Germinal center (tissue), 1 donor: Measurements from ENCODE around the gene MRTFA.

Experiments used
- DNase-seq: peaks from one replicate; pipeline ENCODE4 v3.0.0; 2012; ENCODE audit warnings: mixed read lengths, low spot score

MRTFA gene

DNA sequence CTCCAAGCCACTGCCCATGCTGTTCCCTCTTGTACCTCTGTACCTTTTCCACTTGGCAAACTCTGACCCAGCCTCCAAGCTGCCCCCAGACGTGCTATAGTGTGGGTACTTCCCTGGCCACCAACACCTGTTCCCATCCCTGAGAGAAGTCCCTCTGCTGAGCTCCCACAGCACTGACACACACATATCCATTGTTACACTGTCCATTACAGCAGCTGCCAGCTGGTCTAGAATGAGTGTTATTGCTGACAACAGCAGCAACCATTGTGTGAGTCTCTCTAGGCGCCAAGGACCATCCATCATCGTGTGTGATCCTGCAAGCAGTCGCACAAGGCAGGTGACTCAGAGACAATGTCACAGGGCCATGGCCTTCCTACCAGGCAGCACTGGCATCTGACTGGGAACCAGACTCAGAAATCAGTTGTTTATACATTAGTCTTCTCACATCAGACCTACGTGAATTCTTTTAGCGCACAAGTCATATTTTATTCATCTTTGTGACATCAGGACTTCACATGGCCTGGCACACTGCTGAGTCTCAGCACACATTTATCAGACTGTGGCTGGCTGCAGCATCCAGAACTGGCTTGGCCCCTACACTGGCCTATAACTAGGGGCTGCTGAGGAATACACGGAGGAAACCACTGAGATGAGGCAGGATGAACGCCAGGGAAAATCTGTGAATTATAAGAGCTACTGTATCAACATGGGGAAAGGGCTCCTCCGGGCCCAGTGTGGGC is 209.8 kb downstream of the MRTFA start:
- no peak for DNase-seq

DNA sequence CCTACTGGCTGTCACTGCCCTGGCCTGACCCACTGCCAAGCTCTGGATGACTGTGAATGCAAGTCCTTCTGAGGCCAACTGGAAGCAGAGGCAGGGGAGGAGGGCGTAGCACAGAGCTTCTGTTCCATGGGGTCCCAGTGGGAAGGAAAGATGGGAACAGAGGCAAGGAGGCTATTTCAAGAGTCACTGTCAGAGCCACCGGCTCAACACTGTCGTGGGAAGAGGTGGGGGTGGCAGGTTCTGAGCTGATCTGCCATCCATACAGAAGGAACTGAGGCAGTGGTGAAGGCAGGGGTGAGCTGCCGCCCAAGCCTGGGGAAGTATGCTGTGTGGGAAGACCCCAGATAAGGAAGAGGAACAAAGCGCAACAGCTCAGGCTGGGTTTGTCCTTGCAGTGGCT is 211.4 kb downstream of the MRTFA start:
- no peak for DNase-seq

GRCh38 chr22:40423882-40424640 is 212.5 kb downstream of the MRTFA start:
- no peak for DNase-seq

- DNase-seq: no peak
Observed at GRCh38 chr22:40423310-40423688, 213.2 kb downstream of the MRTFA start.

DNA sequence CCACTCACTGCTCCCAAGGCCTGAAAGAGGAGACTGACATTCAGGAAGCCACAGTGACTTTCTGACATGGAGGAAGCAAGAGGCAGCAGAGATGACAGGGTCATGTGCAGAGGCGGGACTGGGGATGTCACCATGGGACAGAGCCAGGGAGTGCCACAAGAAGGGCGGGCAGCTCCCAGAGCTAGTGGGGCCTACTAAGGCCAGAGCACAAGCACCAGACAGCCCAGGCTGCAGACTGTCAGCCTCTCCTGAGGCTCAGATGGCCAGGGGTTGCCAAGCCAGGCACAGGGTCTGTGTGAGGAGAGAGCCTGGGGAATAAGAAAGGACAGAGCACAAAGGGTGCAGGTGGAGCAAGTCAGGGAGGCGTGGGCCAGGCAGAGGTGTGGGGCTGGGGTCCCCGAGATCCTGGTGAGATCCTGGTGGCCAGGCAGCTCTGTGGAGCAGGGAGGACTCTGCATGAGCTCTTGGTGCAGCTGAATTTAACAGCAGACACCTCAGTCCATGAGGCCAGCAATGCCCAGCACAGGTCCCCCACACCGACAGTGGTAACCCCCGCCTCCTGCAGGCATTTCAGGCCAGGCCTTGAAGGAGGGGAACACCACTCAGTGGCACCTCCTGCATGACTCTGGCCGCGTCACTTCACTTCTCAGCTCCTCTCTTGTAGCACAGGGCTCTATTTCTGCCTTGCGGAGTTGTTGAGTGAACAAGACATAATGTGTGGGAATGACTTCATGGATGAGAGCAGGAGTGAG is 213.8 kb downstream of the MRTFA start:
- no peak for DNase-seq

GRCh38 chr22:40421941-40422340 is 214.6 kb downstream of the MRTFA start:
- no peak for DNase-seq

DNA sequence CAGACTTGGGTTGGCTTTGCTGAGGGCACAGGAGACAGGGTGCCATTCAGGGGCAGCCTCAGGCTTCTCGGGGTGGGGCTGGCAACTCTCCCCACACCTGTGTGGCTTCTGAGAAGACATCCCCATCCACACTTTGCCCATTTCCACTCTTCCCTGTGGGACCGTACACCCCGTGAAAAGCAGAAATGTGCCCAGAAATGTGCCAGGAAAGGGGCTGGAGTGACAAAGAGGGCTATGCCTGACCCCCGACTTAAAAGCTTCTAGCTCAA is 215.5 kb downstream of the MRTFA start:
- DNase-seq: no peak

DNA sequence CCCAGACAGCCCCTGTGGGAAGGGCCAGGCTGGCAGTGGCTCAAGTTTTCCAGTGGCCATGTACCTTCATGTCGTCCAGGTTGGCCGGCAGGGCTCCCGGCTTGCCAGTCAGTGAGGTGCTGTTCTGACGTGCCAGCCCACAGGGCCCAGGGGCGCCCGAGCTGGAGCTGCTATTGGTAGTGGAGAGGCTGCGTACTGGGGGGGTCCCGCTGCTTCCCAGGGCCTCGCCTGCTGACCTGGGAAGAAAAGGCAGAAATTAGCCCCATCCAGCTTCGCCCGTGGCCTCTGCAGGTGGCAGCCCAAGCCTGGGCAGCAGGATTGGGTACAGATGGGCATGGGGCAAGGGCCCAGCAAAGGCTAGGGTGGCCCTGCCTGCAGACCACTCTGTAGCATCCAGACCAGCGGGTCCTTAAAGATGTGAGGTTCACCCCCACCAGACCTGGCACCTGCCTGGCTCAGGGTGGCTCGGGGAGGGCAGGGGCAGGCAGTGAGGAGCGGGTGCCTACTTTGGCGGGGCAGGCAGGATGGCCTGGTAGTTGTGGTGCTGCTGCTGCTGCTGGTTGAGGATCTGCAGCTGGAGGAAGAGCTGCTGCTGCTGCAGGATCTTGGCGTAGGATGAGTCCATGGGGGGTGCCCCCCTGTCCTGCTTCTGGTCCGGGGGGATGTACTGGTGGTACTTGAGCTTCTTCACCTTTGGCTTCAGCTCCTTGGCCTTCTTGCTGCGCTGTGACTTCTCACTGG is 216.0 kb downstream of the MRTFA start:
- no peak for DNase-seq

DNA sequence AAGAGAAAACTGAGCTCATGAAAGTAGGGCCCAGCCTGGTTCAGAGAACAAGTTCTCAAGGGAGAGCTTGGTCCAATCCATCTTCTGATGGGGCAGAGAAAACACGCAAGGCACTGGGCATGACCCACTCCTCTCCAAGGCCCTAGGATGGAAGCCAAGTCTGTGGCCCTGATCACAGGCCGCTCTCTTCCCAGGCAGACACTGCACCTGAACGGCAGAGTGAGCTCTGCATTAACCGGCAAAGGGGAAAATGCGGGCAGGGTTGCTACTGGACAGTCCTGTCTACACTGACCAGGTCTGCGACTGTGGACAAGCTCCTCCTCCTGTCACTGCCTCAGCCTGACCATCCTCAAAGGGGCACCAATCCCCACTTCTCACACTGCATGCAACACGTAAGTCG is 216.8 kb downstream of the MRTFA start:
- DNase-seq: no peak

GRCh38 chr22:40418366-40419201 is 217.9 kb downstream of the MRTFA start:
- peak; percentile 80 for DNase-seq

GRCh38 chr22:40417881-40418280 is 218.6 kb downstream of the MRTFA start:
- no peak for DNase-seq

GRCh38 chr22:40417041-40417440 is 219.5 kb downstream of the MRTFA start:
- DNase-seq: no peak

DNA sequence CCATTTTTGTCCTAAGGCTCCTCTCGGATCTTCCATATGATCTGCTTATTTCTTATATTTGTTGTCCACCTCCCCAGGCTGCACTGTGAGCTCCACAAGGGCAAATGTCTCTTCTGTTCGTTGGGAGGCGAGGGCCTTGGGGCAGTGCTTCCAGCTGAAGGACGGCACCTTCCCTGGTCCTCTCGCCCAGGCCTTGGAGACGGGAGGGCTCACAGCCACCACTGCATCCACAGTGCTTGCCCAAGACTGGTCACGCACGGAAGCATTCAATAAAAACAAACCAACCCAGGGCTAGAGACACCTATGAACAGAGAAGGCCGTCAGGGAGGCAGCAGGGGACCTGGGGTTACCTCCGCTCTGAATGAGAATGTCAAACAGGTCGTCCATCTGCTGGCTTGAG is 219.9 kb downstream of the MRTFA start:
- DNase-seq: no peak

DNA sequence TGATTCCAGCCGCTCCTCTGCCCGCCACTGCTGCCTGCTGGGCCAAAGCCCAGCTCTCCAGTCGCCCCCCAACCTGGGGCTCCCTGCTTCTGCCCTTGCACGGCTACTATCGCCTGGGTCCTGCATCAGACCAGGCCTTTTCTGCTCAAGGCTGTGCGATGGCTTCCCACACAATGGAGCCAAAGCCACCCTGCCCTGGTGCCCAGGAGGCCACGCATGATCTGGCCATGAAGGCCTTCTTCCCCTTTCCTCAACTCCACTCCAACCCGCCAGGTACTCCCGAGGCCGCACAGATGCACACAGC is 220.3 kb downstream of the MRTFA start:
- DNase-seq: no peak

DNA sequence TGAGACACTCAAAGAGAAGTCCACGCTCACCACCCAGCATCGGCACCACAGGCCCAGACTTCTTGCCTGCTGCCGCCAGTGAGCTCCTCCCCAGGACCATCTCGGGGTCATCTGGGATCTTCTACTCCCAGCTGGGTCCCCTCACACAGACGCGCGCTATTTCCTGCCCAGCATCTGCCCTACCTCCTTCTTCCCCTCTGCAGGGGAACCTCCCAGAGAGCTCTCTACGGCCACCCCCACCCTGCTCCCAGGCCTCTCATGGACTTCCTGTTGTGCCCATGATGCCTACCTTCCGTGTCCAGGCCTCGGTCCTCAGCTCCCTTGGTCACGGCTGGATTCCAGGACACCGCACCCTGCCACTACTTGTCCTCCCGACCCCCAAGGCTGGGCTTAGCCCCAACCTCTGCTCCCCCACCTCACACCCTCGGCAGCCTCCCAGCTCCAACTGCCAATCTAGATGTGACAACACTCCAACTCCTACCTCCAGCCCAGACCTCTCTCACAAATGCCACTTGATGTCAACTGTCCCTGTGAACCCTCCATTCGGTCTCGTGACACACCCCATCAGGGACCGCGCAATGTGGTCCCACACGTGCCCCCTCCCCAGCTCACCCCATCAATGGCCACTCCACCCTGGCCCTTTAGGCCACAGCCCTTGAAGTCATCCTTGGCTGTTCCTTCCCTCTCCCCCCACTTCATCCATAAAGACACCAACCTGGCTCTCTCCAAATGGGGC is 220.8 kb downstream of the MRTFA start:
- DNase-seq: peak; percentile 71

- DNase-seq: peak; percentile 92
Observed at GRCh38 chr22:40414838-40415505, 221.5 kb downstream of the MRTFA start.

GRCh38 chr22:40414311-40414710 is 222.2 kb downstream of the MRTFA start:
- no peak for DNase-seq

DNA sequence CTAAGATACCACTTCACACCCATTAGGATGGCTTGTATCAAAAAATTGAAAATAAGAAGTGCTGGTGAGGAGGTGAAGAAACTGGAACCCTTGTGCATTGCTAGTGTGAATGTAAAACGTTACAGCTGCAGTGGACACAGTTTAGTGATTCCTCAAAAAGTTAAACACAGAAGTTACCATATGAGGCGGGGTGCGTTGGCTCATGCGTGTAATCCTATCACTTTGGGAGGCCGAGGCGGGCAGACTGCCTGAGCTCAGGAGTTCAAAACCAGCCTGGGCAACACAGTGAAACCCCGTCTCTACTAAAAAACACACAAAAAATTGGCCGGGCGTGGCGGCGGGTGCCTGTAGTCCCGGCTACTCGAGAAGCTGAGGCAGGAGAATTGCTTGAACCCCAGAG is 222.6 kb downstream of the MRTFA start:
- peak; percentile 41 for DNase-seq

DNA sequence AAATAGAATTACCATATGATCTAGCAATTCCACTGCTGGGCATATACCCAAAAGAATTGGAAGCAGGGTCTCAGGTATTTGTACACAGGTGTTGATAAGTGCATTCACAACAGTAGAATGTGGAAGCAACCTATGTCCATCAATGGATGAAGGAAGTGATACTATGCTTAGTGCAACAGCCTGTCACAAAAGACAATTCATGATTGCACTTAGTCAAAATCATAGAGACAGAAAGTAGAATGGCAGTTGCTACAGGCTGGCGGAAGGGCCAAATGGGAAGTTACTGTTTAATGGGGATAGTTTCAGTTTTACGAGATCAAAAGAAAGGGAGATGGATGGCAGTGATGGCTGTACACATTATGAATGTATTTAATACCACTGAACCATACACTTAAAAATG is 224.1 kb downstream of the MRTFA start:
- peak; percentile 59 for DNase-seq

GRCh38 chr22:40411506-40411861 is 225.0 kb downstream of the MRTFA start:
- no peak for DNase-seq
